AG04450 (cell line): ENCODE results near the gene SCP2. TPM values are rescaled to one million over a fixed set of nuclear protein-coding genes. Genes with fewer than 3 reads are reported as not detected.

Experiments
- CTCF ChIA-PET: fragments of 300-600, 350-600 bp; formaldehyde crosslinking; extraction: SDS; loops from one replicate; lab custom pipeline; 2022; ENCODE audit warnings: antibody characterized with exemption, inconsistent platforms; lab: Charles Lee
- POLR2A ChIA-PET: fragments of 350-600 bp; formaldehyde crosslinking; extraction: SDS; loops from one replicate; lab custom pipeline; 2021; ENCODE audit warnings: antibody characterized with exemption, inconsistent platforms; lab: Yijun Ruan, JAX
- DNase-seq: peaks from one replicate; pipeline ENCODE4 v3.0.0-alpha.2; 2011; ENCODE audit warnings: low read depth, low spot score
- H3K27ac ChIP-seq: one replicate; pipeline ENCODE4 v1.5.1; 2012; ENCODE audit warnings: low read depth, low read length, control low read depth
- H3K27me3 ChIP-seq: one replicate; pipeline ENCODE4 v1.6.0; 2012; ENCODE audit warnings: low read length; ENCODE audit not compliant: control insufficient read depth, insufficient read depth
- H3K4me3 ChIP-seq: 2 replicates; pipeline ENCODE4 v1.5.1; 2011; ENCODE audit warnings: mild to moderate bottlenecking, low read depth, low read length, control low read depth
- H3K9me3 ChIP-seq: 2 replicates; pipeline ENCODE4 v1.5.1; 2012; ENCODE audit warnings: low read length; ENCODE audit not compliant: control insufficient read depth, insufficient read depth
- CTCF ChIP-seq: IDR thresholded peaks from 2 replicates; pipeline ENCODE4 v1.5.1; 2011; ENCODE audit warnings: low read depth, low read length, control low read depth, inconsistent platforms
- polyA plus RNA-seq: library from polyadenylated mRNA; depleted of rRNA; stranded (reverse); fragments of >200 nt; gene quantifications from 2 replicates; pipeline ENCODE4 v1.2.3, GENCODE V29; 2011

Gene SCP2
- polyA plus RNA-seq, 1 experiment = 278 TPM

GRCh38 chr1:52892424-52893215 is 34.5 kb upstream of the SCP2 start:
- Histone ChIP-seq H3K9me3 (no peaks in the 10 kb centered on the region), H3K27ac (no peak overlapping the region), H3K27me3 (no peaks in the 10 kb centered on the region), H3K4me3 (no peak overlapping the region)
- DNase-seq = no peak
- POLR2A ChIA-PET = no interaction called here
- no peak for TF ChIP-seq CTCF
- CTCF ChIA-PET = interaction anchor here (0.6 kb wide), 1 partner anchor 852 kb away, joined by 4 read pairs; no protein-coding TSS in a partner anchor

- CTCF ChIA-PET = no interaction called here
Measured at GRCh38 chr1:52899445-52899894, 27.6 kb upstream of the SCP2 start.

GRCh38 chr1:52900402-52900801 is 26.7 kb upstream of the SCP2 start:
- no peaks in the 10 kb centered on the region for H3K9me3 ChIP-seq
- DNase-seq = no peak
- CTCF ChIA-PET = no interaction called here
- POLR2A ChIA-PET = no interaction called here
- H3K27me3 ChIP-seq = no peaks in the 10 kb centered on the region
- H3K4me3 ChIP-seq = no peak overlapping the region
- no peak for TF ChIP-seq CTCF
- no peak overlapping the region for H3K27ac ChIP-seq

More at GRCh38 chr1:52899445-52899894, 27.6 kb upstream of the SCP2 start:
- Histone ChIP-seq H3K4me3 (no peak overlapping the region), H3K27me3 (no peaks in the 10 kb centered on the region), H3K27ac (no peak overlapping the region), H3K9me3 (no peaks in the 10 kb centered on the region)
- DNase-seq = no peak
- TF ChIP-seq CTCF = no peak
- POLR2A ChIA-PET = no interaction called here

GRCh38 chr1:52901384-52901783 is 25.7 kb upstream of the SCP2 start:
- no peaks in the 10 kb centered on the region for H3K27me3 ChIP-seq
- DNase-seq = no peak
- no peak overlapping the region for H3K4me3 ChIP-seq
- ChIA-PET CTCF (interaction anchor here (1.0 to 1.1 kb wide), 2 partner anchors 18 to 20 kb away, joined by 4 to 5 read pairs; partner anchors contain the start of gene ECHDC2), POLR2A (interaction anchor here (0.7 kb wide), 1 partner anchor 20 kb away, joined by 3 read pairs; the partner anchor contains the start of gene ECHDC2)
- no peak overlapping the region for H3K27ac ChIP-seq
- no peaks in the 10 kb centered on the region for H3K9me3 ChIP-seq
- no peak for TF ChIP-seq CTCF

- ChIA-PET CTCF (interaction anchor here (0.6 to 0.8 kb wide), 2 partner anchors 143 to 283 kb away, joined by 3 to 4 read pairs; no protein-coding TSS in a partner anchor), POLR2A (no interaction called here)
- no peak for TF ChIP-seq CTCF
- no peak overlapping the region for H3K4me3 ChIP-seq
- DNase-seq = no peak
- no peaks in the 10 kb centered on the region for H3K27me3 ChIP-seq
- no peak overlapping the region for H3K27ac ChIP-seq
- no peaks in the 10 kb centered on the region for H3K9me3 ChIP-seq
Measured at GRCh38 chr1:52904208-52904926, 22.7 kb upstream of the SCP2 start.
